Brain pericyte (primary cell): ENCODE data around the gene ENTPD1.
"Not testable (repeated sequence)": the region's sequence is repeated elsewhere in the genome, so short reads cannot be mapped to it uniquely, and the experiment has no call there.

ENCODE experiments used
- DNase-seq: peaks from one replicate; pipeline ENCODE4 v3.0.0-alpha.2; 2012; ENCODE audit warnings: low read depth, low spot score

ENTPD1 gene

DNA sequence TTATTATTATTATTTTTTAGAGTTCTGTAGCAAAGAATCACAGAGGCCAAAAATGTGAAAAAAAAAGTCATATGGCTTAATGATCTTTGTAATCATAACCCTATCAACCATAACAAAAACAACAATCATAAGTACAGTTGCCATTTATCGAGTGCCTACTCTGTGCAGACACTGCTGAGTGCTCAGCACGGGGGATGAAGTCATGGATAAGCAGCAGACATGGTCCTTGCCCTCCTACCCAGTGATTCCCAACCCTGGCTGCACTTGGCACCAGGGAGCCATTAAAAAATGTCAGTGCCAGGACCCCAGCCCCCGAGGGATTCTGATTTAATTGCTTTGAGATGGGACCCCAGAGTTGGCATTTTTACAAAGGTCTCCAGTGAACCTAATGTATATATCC, 38.2 kb downstream of the ENTPD1 start:
- DNase-seq = no peak

- DNase-seq = no peak
These were observed 39.6 kb downstream of the ENTPD1 start for GRCh38 chr10:95795602-95796001.

- DNase-seq = no peak
These were observed 40.5 kb downstream of the ENTPD1 start for GRCh38 chr10:95796504-95796903.

GRCh38 chr10:95798096-95798855, 42.3 kb downstream of the ENTPD1 start:
- no peak for DNase-seq

- not testable (repeated sequence) for DNase-seq
These were observed 44.3 kb downstream of the ENTPD1 start for GRCh38 chr10:95800286-95800685.

DNA sequence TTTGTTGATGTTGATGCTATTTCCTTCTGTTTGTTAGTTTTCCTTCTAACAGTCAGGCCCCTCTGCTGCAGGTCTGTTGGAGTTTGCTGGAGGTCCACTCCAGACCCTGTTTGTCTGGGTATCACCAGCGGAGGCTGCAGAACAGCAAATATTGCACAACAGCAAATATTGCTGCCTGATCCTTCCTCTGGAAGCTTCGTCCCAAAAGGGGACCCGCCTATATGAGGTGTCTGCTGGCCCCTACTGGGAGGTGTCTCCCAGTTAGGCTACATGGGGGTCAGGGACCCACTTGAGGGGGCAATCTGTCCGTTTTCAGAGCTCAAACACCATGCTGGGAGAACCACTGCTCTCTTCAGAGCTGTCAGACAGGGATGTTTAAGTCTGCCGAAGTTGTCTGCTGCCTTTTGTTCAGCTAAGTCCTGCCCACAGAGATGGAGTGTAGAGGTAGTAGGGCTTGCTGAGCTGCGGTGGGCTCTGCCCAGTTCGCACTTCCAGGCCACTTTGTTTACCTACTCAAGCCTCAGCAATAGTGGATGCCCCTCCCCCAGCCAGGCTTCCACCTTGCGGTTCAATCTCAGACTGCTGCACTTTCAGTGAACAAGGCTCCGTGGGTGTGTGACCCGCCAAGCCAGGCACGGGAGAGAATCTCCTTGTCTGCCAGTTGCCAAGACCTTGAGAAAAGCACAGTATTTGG, 50.9 kb downstream of the ENTPD1 start:
- not testable (repeated sequence) for DNase-seq

- DNase-seq = not testable (repeated sequence)
These were observed 52.8 kb downstream of the ENTPD1 start for GRCh38 chr10:95808705-95809308.

DNA sequence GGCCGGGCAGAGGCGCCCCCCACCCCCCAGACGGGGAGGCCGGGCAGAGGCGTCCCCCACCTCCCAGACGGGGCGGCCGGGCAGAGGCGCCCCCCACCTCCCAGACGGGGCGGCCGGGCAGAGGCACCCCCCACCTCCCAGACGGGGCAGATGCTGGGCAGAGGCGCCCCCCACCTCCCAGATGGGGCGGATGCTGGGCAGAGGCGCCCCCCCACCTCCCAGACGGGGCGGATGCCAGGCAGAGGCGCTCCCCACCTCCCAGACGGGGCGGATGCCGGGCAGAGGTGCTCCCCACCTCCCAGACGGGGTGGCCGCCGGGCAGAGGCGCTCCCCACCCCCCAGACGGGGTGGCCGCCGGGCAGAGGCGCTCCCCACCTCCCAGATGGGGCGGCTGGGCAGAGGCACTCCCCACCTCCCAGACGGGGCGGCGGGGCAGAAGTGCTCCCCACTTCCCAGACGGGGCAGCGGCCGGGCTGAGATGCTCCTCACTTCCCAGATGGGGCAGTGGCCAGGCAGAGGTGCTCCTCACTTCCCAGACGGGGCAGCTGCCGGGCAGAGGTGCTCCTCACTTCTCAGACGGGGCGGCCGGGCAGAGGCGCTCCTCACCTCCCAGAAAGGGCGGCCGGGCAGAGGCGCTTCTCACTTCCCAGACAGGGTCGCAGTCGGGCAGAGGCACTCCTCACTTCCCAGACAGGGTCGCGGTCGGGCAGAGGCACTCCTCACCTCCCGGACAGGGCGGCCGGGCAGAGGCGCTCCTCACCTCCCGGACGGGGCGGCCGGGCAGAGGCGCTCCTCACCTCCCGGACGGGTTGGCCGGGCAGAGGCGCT, 53.6 kb downstream of the ENTPD1 start:
- DNase-seq = no peak

DNA sequence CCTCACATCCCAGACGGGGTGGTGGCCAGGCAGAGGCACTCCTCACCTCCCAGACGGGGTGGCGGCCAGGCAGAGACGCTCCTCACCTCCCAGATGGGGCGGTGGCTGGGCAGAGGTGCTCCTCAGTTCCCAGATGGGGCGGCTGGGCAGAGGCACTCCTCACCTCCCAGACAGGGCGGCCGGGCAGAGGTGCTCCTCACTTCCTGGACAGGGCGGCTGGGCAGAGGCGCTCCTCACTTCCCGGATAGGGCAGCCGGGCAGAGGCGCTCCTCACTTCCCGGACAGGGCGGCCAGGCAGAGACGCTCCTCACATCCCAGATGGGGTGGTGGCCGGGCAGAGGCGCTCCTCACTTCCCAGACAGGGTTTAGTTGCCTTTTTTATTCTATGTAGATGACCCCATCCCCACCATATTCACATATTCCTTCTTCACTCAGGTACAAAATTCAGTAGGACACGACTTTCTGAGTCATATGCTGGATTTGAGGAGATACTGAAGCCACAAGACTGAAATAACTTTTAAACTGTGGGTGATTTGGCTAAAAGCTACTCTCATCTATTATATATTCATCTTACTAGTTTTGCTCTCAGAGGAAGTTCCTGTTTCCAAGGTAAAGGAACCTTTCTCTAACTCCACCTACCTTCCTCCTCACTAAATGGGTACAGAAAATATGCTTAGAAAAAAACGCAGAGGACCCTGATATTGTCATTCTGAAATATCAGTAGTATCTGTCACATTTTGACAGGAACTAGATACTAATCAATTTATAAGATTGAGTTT, 54.4 kb downstream of the ENTPD1 start:
- DNase-seq = no peak

DNA sequence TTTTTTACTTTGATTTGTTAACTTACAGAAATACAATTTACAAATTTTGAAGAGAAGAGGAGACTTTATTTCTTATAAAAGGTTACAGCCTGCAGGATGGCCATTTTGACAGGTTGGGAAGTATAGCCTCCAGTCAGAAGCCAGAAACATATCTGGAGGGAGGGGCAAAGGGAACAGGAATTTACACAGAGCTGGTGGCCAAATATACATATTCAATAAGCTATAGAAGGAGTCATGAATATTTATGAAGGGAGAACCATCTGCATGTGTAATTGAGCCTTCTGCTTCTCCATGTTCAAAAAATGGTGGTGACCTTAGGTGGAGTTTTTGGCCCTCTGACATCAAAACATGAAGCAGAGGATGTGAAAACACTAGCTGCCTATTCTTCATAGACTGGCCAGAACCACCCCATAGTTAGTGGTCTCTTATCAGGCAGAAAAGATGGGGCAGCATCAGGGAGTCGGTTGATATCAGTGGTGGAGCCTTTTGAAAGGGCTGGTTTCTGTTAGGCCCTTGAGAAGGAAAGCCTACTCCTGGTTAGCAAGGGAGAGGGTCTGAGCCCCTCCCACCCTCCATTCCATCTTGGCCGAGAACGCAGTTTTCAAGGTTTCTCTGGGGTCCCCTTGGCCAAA, 57.2 kb downstream of the ENTPD1 start:
- DNase-seq = no peak

GRCh38 chr10:95814011-95814727, 58.2 kb downstream of the ENTPD1 start:
- no peak for DNase-seq

DNA sequence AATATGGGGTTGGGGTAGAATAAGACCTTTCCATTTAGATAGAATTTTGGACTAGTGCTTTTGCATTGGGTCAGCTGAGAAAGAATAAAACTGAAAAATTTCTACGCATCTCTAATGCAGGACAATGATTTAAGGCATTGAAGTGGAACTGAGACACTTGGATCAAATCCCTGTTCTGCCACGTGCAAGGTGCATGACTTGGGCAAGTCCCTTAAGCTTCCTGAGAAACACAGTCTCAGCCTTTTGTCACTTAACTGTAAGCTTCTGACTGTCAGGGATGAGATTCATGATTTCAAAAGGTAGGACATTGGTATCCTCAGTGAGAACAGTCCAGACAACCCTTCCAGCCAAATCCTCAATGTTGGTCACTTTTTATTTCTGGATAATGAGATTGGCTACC, 59.2 kb downstream of the ENTPD1 start:
- DNase-seq = no peak

DNA sequence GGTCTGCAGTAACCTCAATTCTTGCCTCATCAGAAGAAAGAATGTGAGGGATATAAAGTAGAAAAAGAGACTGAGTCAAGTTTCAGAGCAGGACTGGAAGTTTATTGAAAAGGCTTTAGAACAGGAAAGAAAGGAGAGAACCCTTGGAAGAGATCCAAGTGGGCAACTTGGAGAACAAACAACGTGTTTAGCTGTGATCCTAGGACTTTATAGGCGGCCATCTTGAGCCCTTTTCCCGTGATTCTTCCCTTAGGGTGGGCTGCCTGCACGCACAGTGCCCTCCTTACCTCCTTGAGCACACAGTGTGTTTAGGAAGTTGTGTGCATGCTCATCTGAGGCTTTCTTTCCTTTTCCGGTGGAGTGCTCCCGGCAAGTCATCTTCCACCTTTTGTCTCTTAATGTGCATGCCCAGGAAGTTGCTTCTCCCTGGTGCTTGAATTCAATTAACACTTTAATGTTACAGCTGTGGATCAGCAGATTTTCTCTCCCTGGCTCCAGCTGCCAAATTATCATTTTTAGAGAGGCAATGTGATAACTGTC, 59.8 kb downstream of the ENTPD1 start:
- no peak for DNase-seq

DNA sequence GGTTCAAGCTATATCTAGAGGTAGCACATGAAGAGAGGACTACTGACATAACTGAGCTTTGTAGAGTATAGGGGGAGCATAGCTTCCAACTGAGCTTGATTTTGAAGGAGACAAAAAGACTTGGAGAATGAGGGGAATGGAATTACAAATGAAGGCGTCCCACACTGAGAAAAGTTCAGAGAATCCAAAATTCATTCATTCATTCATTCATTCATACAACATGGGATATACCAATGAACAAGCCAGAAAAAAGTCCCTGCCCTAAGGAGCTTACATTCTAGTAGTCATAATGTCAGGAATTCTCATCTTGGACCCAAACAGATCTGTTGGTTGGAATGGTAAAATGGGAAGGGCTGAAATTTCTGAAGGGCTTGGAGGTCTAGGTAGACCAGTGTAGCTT, 62.0 kb downstream of the ENTPD1 start:
- DNase-seq = no peak

- DNase-seq = no peak
These were observed 62.7 kb downstream of the ENTPD1 start for GRCh38 chr10:95818668-95819067.

GRCh38 chr10:95819620-95820329, 63.8 kb downstream of the ENTPD1 start:
- DNase-seq = no peak

GRCh38 chr10:95820363-95820762, 64.4 kb downstream of the ENTPD1 start:
- DNase-seq = no peak

- no peak for DNase-seq
These were observed 65.8 kb downstream of the ENTPD1 start for GRCh38 chr10:95821720-95822119.

DNA sequence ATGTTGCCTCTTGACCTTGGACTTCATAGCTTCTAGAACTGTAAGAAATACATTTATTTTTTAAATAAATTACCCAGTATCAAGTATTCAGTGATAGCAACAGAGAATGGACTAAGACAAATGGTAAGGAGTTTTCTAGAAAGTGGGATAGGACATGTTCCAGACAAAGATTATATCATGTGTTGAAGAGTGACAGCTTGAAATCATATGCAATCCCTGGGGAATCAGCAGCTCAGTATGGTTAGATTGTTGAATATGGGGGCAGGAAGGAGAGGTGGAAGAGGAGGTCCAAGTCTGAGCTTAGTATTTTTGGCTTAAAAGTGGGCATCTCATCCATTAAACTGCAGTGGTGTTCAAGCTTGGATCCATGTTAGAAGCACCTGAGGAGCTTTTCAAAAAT, 74.1 kb downstream of the ENTPD1 start:
- no peak for DNase-seq
